PFSK-1 (cell line): ENCODE data around the gene DMWD.
A peak's percentile ranks its signal among the peaks of the same experiment; 100 is the strongest.

Experiments
- POLR2AphosphoS5 ChIP-seq: IDR thresholded peaks from 2 replicates; pipeline ENCODE4 v1.6.1; 2012; ENCODE audit warnings: low read depth, mild to moderate bottlenecking, control low read depth, low read length, moderate library complexity
- SIN3A ChIP-seq: IDR thresholded peaks from 2 replicates; pipeline ENCODE4 v1.6.1; 2012; ENCODE audit warnings: mild to moderate bottlenecking, low read length, moderate library complexity, borderline replicate concordance; ENCODE audit not compliant: insufficient read depth
- TAF1 ChIP-seq: IDR thresholded peaks from 2 replicates; pipeline ENCODE4 v1.6.1; 2012; ENCODE audit warnings: low read length, control low read depth, borderline replicate concordance; ENCODE audit not compliant: insufficient read depth
- TF ChIP-seq, protein P1 (sequence below), 2 experiments: IDR thresholded peaks; 2 replicates each; pipeline versions ENCODE4 v1.6.1 to v1.8.0; 2011 to 2012; ENCODE audit warnings: low read depth in 2 of 2, low read length in 2 of 2, control low read depth in 1 of 2, inconsistent platforms in 1 of 2, mild to moderate bottlenecking in 1 of 2, moderate library complexity in 1 of 2; ENCODE audit not compliant: insufficient read depth in 1 of 2

DNA sequence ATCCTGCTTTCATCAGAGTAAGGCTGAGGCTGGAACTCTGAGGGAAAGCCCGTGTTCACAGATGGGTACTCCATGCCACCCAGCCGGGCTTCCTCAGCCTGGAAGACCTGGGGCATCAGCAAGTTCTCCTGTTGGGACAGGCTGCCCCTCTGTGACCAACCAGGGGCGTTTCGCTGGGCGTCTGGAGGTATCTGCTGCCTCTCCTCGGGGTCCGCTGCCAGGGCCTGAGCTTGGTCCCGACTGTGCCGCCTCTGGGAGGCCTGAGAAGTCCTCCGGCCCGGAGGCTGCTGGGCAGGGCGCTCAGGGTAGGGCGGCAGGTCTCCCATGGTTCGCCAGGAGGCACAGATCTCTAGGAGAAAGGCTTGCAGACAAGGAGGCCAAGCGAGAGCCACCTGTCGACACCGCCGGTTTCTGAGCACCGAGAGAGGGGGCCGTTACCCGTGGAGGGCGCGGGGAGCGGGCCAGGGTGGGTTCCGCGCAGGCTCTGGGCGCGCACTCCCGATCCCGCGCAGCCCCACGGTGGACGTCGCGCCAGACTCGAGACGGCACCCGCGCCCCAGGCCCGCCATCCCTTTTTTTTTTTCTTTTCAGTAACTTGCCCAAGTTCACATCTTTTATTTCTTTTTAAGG is 22.3 kb upstream of the DMWD start, which contains the start of gene RSPH6A:
- TF ChIP-seq TAF1 (no peak), POLR2AphosphoS5 (0 out of 2 replicates have a peak, but pooled peaks have one; percentile 12), SIN3A (no peak)
- TF ChIP-seq, protein P1, sequence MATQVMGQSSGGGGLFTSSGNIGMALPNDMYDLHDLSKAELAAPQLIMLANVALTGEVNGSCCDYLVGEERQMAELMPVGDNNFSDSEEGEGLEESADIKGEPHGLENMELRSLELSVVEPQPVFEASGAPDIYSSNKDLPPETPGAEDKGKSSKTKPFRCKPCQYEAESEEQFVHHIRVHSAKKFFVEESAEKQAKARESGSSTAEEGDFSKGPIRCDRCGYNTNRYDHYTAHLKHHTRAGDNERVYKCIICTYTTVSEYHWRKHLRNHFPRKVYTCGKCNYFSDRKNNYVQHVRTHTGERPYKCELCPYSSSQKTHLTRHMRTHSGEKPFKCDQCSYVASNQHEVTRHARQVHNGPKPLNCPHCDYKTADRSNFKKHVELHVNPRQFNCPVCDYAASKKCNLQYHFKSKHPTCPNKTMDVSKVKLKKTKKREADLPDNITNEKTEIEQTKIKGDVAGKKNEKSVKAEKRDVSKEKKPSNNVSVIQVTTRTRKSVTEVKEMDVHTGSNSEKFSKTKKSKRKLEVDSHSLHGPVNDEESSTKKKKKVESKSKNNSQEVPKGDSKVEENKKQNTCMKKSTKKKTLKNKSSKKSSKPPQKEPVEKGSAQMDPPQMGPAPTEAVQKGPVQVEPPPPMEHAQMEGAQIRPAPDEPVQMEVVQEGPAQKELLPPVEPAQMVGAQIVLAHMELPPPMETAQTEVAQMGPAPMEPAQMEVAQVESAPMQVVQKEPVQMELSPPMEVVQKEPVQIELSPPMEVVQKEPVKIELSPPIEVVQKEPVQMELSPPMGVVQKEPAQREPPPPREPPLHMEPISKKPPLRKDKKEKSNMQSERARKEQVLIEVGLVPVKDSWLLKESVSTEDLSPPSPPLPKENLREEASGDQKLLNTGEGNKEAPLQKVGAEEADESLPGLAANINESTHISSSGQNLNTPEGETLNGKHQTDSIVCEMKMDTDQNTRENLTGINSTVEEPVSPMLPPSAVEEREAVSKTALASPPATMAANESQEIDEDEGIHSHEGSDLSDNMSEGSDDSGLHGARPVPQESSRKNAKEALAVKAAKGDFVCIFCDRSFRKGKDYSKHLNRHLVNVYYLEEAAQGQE (IDR thresholded peaks at IDR 0.05; ENCODE audit: insufficient read depth in 1 of 2, low read depth in 2 of 2, low read length in 2 of 2) = no peak
